Measurements from ENCODE around the gene BCAS3.
"Not testable (repeated sequence)": the region's sequence is repeated elsewhere in the genome, so short reads cannot be mapped to it uniquely, and the experiment has no call there.

The BCAS3 gene

GRCh38 chr17:61239953-61240352, 562.3 kb downstream of the BCAS3 start:
- no peak for DNase-seq

DNA sequence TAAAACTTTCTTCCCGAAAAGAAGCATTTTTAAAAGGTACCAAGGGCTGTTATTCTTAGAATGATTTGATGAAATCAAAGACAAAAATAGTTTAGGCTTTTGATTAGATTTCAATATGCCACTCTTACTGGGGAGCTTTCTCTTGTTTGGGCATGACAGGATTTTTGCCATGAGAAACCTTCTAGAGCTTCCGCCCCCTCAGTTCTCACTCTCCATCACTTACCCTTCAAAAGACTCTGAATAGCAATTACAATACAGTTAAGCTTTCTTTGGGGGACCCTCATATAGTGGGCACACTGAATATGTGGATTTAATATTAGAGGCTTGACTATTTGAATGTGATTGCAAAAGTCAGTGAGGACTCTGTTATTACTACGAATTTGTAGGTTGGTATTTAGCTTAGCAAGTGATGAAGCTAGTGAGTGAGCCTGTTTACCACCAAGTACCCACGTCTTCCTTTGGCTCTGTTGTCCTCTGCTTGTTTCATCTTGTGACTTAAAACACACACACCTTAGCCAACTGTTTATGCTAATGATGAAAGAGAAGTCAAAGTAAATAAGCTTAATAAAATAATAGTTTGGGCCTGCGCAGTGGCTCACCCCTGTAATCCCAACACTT, 563.3 kb downstream of the BCAS3 start:
- no peak for DNase-seq

DNA sequence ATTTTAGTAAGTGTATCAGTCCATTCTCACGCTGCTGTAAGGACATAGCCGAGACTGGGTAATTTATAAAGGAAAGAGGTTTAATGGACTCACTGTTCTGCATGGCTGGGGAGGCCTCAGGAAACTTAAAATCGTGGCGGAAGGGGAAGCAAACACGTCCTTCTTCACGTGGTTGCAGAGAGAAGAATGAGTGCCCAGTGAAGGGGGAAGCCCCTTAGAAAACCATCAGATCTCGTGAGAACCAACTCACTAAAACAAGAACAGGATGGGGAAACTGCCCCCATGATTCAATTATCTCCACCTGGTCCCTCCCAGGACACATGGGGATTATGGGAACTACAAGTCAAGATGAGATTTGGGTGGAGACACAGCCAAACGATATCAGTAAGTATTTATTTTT, 567.3 kb downstream of the BCAS3 start:
- not testable (repeated sequence) for DNase-seq

- DNase-seq = no peak
Measured at GRCh38 chr17:61245706-61246135, 568.1 kb downstream of the BCAS3 start.

GRCh38 chr17:61247439-61247838, 569.8 kb downstream of the BCAS3 start:
- peak; percentile 12 for DNase-seq

GRCh38 chr17:61248399-61248798, 570.7 kb downstream of the BCAS3 start:
- DNase-seq = no peak

DNA sequence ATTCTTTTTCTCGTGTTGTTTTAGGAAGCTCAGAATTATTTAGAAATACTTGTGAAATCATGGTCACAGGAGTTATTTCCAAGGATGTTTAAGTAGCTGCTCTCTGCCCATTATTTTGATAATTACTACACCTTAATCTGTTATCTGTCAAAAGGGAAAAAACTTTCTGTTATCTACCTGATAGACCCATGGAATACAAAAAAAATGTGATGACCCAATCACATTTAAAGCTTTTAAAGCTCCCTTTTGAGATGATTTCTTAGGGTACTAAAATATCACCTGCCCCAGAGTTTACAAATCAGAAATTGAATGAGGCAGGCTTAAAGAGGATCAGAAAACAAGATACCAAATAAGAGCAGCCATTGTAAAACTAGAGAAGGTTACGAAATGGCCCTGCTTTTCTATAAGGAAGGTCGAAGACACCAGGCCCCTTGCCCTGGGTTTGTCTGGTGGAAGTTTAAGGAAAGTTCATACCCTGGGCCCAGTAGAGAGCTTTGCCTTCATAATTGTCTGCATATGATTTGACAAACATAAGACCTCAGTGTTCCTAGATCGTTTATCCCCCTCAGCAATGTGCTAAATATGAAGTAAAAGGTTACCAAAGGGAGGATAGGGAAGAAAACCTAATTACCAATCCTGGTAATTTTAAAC, 572.1 kb downstream of the BCAS3 start:
- no peak for DNase-seq

- DNase-seq = no peak
Measured at GRCh38 chr17:61250335-61250890, 572.8 kb downstream of the BCAS3 start.

GRCh38 chr17:61251939-61252865, 574.6 kb downstream of the BCAS3 start:
- no peak for DNase-seq

DNA sequence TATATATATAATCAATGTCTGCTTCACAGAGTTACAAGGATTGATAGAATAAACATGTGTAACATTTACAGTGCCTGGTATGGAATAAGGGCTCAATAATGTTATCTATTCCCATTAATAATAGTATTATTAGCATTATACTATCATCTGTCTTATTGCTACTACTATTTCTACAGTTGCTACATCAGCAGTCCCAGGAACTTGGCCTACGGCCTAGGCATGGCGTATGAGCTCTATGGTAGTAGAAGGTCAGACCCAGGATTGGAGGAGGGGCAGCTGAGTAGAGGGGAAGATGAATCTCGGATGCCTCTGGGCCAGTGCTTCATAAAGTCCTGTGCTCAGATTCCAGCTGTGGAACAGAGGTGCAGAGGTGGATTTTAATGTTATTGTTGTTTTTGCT, 575.7 kb downstream of the BCAS3 start:
- no peak for DNase-seq

DNA sequence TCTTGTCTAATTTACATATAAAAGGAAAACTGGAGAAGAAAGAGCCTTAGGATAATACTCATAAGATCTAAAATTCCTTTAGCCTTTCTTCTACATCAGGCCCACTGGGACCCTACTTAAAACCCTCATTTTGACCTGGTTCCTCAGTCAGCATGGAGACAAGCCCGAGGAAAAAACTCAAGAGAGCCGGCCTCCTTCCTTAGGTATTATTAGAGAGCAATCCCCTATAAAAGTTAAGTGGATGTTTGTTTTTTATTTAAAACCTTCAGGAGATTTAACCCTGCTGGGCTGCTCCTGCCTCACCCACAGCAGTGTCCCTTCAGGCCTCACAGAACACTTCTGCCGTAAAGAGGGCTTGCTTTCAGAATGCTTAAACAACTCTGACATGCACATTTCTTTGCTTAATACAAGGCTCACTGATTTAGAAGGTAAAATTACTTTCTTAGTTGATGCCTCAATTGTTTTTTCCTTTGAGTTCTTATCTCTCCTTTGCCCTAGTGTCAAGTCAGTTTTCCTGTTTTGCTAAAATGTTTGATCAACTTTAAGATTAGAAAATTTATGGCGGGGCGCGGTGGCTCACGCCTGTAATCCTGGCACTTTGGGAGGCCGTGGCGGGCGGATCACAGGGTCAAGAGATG, 576.4 kb downstream of the BCAS3 start:
- DNase-seq = no peak

- no peak for DNase-seq
Measured at GRCh38 chr17:61254904-61255303, 577.3 kb downstream of the BCAS3 start.

DNA sequence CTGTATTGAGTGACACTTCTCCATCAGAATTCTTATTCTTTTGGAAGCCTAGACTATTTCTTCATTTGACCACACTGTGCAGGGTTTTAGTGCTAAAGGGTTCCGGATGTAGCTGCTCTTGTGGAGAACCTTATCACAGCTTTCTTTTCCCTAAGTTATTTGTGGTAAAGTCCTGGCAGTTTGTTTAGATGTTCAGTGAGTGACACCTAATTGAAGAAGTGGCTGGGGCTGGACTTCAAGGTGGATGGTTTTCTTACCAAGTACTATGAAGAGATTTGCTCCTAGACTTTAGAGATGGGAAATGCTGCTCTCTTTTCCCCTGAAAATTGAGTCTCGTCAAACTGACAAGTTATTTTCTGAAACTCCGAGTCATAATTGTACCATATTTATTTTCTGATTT, 578.0 kb downstream of the BCAS3 start:
- DNase-seq = no peak

GRCh38 chr17:61259360-61259759, 581.7 kb downstream of the BCAS3 start:
- no peak for DNase-seq

GRCh38 chr17:61260071-61260797, 582.6 kb downstream of the BCAS3 start:
- no peak for DNase-seq

- DNase-seq = no peak
Measured at GRCh38 chr17:61261001-61261637, 583.5 kb downstream of the BCAS3 start.

DNA sequence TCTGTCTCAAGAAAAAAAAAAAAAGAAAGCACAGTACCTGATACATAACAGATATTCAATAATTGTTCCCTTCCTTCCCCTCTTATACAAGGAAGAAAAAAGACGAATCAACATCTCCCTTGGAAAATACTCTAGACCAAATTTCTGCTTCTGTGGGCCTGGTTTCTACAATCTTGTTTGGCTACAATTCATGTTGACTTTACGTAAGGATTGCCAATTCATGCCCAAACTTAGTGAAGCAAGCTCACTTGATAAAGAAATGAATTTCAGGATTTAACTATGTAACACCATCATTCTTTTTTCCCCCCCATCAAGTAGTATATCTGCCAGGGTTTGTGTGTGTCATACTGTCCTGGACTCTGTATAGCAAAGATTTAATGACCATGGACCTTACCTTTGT, 587.7 kb downstream of the BCAS3 start:
- DNase-seq = no peak

- DNase-seq = no peak
Measured at GRCh38 chr17:61267847-61268246, 590.2 kb downstream of the BCAS3 start.

DNA sequence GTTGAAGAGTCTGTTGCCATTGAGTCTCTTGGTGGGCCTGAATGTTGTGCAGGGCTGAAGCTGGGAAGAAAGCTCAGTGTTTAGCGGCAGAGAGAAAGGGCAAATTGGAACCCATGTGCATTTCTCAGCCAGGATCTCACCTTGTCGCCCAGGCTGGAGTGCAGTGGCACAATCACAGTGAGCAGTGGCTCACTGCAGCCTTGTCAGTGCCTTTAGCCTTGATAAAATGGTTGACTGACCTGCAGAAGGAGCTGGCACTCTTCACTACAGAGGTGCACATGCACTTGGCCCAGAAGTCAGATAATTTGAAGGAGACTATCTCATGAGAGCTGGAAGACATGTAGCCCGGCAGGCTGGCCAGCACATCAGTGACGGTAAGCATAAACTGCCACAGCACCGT, 597.7 kb downstream of the BCAS3 start:
- no peak for DNase-seq

GRCh38 chr17:61276806-61277205, 599.2 kb downstream of the BCAS3 start:
- no peak for DNase-seq

DNA sequence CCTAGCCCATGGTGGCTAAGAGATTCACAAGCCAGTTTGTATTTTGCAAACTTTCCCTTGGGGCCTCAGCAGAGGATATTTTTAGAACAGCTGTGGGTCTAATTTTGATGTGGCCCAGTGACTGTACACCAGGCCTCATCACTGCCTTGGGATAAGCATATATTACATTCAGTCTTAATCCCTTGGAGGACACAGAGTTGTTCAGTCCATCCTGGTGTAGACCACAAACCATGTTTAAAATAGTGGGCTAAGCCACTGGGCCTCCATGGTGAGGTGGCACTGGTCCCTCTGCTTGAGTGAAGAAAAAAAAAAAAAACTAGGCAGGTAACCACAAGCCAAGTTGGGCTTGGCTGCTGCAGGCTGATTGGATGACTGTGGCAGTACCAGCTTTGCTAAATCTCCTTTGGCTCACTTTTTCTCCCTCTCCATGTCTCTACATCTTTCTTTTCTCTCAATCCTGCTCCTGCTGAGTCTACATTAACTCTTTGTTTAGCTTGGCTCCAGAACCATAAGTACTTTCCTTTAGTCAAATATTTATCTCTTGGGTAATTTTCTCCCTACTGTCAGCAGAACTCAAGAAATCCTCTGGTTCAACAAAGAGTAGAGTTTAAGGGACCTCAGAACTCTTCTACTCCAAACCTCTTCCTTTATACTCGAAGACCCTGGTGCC, 602.0 kb downstream of the BCAS3 start:
- no peak for DNase-seq
